IPS-20b (cell line): ENCODE measurements around the gene SMYD1.

Experiments
- H3K27ac ChIP-seq: one replicate; pipeline ENCODE4 v1.5.1; 2013; ENCODE audit warnings: low read length
- H3K27me3 ChIP-seq: 2 replicates; pipeline ENCODE4 v1.6.1; 2013; ENCODE audit warnings: mild to moderate bottlenecking, low read length, inconsistent platforms; ENCODE audit not compliant: insufficient read depth
- H3K36me3 ChIP-seq: 2 replicates; pipeline ENCODE4 v1.6.1; 2013; ENCODE audit warnings: low read depth, mild to moderate bottlenecking, inconsistent platforms, low read length, moderate library complexity; ENCODE audit not compliant: insufficient read depth
- H3K4me1 ChIP-seq: 2 replicates; pipeline ENCODE4 v1.6.1; 2013; ENCODE audit warnings: mild to moderate bottlenecking, control low read depth, inconsistent platforms, low read length, moderate library complexity; ENCODE audit not compliant: insufficient read depth
- H3K4me3 ChIP-seq: 2 replicates; pipeline ENCODE4 v1.5.1; 2013; ENCODE audit warnings: mild to moderate bottlenecking, low read length, inconsistent platforms
- H3K9ac ChIP-seq: 2 replicates; pipeline ENCODE4 v1.6.1; 2013; ENCODE audit warnings: low read depth, mild to moderate bottlenecking, inconsistent platforms, low read length, moderate library complexity
- H3K9me3 ChIP-seq: 2 replicates; pipeline ENCODE4 v1.6.1; 2013; ENCODE audit warnings: mild to moderate bottlenecking, low read depth, low read length, inconsistent platforms; ENCODE audit not compliant: insufficient read depth

Gene SMYD1

DNA sequence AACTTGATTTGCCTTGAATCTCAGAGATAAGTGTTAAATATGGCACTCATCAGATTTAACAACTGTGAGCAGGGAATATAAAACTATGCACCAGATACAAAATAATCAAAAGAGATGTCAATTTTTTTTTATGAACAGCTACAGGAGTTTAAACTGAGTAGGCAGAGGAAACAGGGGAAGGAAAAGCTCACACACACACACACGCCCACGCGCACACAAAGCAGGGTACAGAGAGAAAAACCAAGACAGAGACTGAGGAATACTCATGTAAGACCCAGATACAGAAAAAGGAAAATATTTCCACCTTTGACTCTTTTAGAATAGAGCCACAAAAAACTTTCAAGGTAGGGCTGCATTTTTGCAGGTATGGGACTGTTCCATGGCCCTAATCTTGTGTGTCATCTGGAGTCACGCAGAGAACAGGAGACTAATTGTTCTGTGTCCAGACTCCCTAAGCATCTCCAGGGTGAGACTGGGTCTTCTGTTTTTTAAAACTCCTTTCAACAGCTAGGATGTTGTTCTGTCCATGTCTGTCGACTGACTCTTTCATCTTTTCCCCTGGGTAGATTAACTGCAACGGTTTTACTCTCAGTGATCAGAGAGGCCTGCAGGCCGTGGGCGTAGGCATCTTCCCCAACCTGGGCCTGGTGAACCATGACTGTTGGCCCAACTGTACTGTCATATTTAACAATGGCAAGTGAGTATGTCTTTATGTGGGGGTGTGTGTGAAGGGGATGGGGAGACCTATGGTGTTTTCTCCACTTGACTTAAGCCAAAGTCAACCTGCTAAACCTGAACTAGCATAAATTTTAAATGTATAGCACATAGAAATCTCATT, 23.0 kb downstream of the SMYD1 start:
- Histone ChIP-seq H3K4me3 (no peak overlapping the region), H3K9me3 (no peaks in the 10 kb centered on the region), H3K36me3 (no peaks in the 10 kb centered on the region), H3K4me1 (no peaks in the 10 kb centered on the region), H3K27me3 (no peaks in the 10 kb centered on the region), H3K27ac (no peak overlapping the region), H3K9ac (no peak overlapping the region)

DNA sequence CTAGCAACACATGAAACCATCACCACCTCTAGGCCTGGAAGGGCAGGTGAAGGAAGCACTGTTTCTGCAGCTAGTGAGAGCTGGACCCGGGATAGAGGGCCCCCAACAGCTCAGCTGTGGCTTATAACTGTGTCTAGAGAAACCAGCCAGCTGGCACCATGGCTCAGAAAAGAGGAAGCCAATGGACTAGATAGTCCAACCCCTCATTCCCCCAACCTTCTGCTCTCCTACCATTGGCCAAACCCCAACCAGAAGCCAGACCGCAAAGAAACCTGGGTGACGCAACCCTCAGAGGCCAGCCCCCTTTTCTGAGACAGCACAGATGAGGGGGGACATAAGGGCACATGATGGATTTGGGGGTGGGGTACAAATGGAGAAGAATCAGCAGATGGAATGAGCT, 24.3 kb downstream of the SMYD1 start:
- H3K27ac ChIP-seq: no peak overlapping the region
- H3K4me1 ChIP-seq: no peaks in the 10 kb centered on the region
- H3K27me3 ChIP-seq: no peaks in the 10 kb centered on the region
- no peak overlapping the region for H3K9ac ChIP-seq
- no peaks in the 10 kb centered on the region for H3K36me3 ChIP-seq
- no peaks in the 10 kb centered on the region for H3K9me3 ChIP-seq
- H3K4me3 ChIP-seq: no peak overlapping the region

DNA sequence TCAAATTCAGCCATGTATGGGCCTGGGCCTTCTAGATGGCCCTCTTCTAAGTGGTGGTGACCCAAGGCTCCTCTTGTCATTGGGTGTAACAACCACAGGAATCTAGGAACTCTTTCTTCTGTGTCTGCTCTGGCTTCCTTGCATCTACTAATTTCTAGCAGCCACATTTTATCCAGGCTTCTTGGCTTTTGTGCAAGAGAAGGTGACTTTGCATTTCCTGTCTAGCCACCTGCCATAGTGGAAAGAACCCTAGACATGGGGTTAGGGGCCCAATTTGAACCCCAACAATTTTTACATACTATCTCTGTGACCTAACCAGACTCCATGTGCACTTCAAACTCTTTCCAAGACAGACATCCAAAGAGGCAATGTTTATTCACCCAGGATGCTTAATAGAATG, 25.1 kb downstream of the SMYD1 start:
- no peaks in the 10 kb centered on the region for H3K27me3 ChIP-seq
- H3K9me3 ChIP-seq: no peaks in the 10 kb centered on the region
- H3K4me3 ChIP-seq: no peak overlapping the region
- H3K4me1 ChIP-seq: no peaks in the 10 kb centered on the region
- H3K36me3 ChIP-seq: no peaks in the 10 kb centered on the region
- no peak overlapping the region for H3K9ac ChIP-seq
- no peak overlapping the region for H3K27ac ChIP-seq

DNA sequence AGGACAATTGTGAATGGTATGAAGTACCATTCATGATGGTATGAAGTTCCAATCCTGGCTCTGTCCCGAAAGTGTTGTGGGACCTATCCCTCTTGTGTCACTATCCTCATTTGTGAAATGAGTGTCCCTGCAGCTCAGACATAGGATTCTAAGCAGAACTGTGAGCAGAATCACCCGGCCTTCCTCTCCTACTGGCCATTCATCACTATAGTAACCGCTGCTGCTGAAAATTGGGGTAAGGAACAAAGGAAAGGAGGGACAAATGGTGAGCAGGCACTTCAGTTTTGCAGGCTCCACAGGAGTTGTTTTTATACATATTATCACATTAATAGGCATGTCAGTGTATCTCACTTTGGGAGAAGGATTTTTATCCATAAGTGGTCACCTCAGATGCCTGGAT, 27.4 kb downstream of the SMYD1 start:
- Histone ChIP-seq H3K9ac (no peak overlapping the region), H3K4me1 (peaks cover under 1% of the 10 kb centered on the region; the same call in 1 of the 2 replicates), H3K27me3 (no peaks in the 10 kb centered on the region), H3K9me3 (no peaks in the 10 kb centered on the region), H3K27ac (no peak overlapping the region), H3K36me3 (no peaks in the 10 kb centered on the region), H3K4me3 (no peak overlapping the region)

DNA sequence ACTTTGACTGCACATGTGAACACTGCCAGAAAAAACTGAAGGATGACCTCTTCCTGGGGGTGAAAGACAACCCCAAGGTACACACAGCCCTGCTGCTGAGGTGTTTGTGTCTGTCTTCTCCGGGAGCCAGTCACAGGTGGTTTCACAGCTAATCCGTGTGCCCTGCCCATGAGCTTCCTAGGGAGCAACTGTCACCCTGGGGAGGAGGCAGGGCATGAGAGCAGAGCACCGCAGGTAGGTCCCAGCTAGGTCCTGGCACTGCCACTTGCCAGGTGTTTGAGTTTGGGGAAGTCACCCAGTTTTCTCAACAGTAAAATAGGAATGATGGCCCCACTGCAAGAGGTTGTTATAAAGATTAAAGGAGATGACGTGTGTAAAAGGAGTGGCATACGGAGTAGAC, 29.1 kb downstream of the SMYD1 start:
- no peak overlapping the region for H3K27ac ChIP-seq
- H3K4me3 ChIP-seq: no peak overlapping the region
- H3K4me1 ChIP-seq: peaks cover 5% of the 10 kb centered on the region; the same call in 1 of the 2 replicates
- H3K9ac ChIP-seq: no peak overlapping the region
- H3K27me3 ChIP-seq: no peaks in the 10 kb centered on the region
- H3K9me3 ChIP-seq: no peaks in the 10 kb centered on the region
- no peaks in the 10 kb centered on the region for H3K36me3 ChIP-seq

DNA sequence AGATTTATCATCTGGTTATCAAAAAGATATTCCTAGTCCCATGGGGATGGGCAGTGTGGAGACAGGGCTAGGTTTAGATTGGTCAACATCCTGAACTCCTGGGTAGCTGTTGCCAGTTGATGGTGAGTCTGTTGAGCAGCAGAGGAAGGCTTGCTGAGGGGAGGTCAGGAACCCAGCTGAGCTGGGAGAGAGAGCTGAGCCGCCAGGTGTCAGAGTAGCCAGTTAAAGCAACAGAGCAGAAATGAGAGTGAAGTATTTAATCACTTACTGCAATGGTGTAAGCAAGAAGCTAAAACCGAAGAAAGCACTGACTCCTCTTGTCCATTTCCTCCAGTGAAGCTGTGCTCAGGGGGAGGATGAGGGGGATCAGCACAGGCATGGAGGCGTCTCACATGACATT, 29.6 kb downstream of the SMYD1 start:
- Histone ChIP-seq H3K9ac (no peak overlapping the region), H3K4me1 (peaks cover 5% of the 10 kb centered on the region; the same call in 1 of the 2 replicates), H3K36me3 (no peaks in the 10 kb centered on the region), H3K27ac (no peak overlapping the region), H3K9me3 (no peaks in the 10 kb centered on the region), H3K4me3 (no peak overlapping the region), H3K27me3 (no peaks in the 10 kb centered on the region)

DNA sequence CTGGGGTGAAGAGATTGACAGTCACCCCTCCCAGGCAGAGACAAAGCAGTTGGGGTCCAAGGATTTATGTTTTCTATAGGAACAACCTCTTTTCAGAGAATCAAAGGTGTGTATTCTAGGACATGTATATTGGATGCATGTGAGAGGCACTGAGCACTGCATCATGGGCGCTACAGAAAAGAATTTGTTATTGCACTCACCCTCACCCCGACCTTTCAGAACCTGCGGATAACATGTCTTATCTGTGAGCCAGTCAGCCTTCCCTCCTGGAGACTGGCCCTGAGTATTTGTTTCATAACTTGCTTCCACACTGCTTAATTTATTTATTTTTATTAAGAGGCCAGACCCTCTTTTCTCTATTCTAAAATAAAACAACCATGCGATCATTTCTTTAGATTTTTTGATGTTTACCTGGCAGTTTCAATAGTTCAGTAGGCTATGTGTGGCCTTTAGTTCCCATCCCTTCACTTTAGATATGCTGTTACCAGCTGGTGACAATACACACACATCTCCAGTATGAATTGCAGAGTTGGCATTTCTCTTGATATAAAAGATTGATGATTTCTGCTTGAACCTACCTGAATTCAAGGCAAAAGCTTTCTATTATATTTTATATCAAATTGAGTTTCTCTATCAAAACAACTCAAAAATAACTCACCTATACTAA, 30.4 kb downstream of the SMYD1 start:
- no peak overlapping the region for H3K4me3 ChIP-seq
- peaks cover 5% of the 10 kb centered on the region; the same call in 1 of the 2 replicates for H3K4me1 ChIP-seq
- H3K36me3 ChIP-seq: no peaks in the 10 kb centered on the region
- H3K9ac ChIP-seq: no peak overlapping the region
- H3K9me3 ChIP-seq: no peaks in the 10 kb centered on the region
- no peak overlapping the region for H3K27ac ChIP-seq
- no peaks in the 10 kb centered on the region for H3K27me3 ChIP-seq

DNA sequence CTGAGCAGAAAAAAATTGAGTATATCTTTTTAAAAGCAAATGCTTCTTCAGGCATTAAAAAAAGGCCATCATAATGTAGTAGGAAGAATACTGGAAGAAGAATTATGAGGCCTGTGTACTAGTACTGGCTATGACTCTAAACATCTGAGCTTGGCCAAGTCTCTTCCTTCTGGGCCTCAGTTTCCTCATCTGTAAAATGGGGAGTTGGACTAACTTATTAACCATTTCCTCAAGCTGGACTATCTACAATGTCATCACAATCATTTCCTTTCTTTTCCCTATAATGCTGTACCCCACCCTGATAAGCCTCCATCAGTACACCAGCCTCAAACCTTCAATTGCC, 30.9 kb downstream of the SMYD1 start:
- Histone ChIP-seq H3K9ac (no peak overlapping the region), H3K4me3 (no peak overlapping the region), H3K36me3 (no peaks in the 10 kb centered on the region), H3K4me1 (peaks cover 5% of the 10 kb centered on the region; the same call in 1 of the 2 replicates), H3K9me3 (no peaks in the 10 kb centered on the region), H3K27ac (no peak overlapping the region), H3K27me3 (no peaks in the 10 kb centered on the region)

DNA sequence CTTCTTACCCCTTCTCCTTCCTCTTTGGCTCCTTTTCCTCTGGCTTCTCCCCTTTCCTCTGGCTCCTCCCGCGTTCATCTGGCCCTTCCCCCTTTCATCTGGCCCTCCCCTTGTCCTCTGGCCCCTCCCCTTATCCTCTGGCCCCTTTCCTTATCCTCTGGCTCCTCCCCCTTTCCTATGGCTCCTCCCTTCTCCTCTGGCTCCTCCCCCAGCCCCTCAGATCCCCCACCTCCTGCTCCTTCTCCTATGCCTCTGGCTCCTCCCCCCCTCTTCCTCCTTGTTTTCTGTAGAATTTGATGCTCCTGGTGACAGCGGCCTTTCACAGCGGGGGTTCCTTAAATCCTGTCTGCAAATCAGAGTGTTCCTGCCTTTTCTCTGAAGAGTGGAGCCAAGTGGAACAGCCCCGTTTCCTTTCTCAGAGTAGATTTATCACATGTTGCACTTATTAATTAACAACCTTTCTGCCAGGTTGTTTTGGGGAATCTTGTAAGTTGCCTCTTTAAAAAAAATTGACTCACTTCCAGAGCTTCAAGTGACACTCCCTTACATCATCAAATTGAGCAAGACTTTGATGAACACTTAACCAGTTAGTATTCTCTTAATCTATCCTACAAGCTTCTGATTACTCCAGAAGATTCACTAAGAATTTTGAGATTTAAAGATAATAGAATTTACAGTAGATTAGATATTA, 32.3 kb downstream of the SMYD1 start:
- Histone ChIP-seq H3K27ac (no peak overlapping the region), H3K9ac (no peak overlapping the region), H3K4me3 (no peak overlapping the region), H3K36me3 (no peaks in the 10 kb centered on the region), H3K4me1 (peaks cover 5% of the 10 kb centered on the region; the same call in 1 of the 2 replicates), H3K27me3 (no peaks in the 10 kb centered on the region), H3K9me3 (no peaks in the 10 kb centered on the region)

DNA sequence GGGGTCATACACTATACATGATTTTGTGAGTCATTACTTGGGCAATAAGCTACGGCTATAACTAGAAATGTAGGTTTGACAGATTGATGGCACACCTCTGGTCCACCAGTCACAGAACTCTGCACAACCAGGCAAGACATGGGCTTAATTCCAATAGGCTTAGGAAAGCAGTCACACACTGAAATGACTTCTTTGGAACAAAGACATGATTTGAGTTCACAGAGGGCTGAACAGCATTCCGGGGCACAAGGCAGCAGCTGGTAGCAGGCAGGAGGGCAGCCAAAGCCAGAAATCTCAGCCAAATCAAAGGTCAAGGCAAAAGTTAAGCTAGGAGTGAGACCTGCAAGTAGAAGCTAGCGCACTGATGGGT, 32.8 kb downstream of the SMYD1 start:
- no peak overlapping the region for H3K4me3 ChIP-seq
- H3K36me3 ChIP-seq: no peaks in the 10 kb centered on the region
- peaks cover 5% of the 10 kb centered on the region; the same call in 1 of the 2 replicates for H3K4me1 ChIP-seq
- no peaks in the 10 kb centered on the region for H3K27me3 ChIP-seq
- H3K9ac ChIP-seq: no peak overlapping the region
- no peaks in the 10 kb centered on the region for H3K9me3 ChIP-seq
- no peak overlapping the region for H3K27ac ChIP-seq

DNA sequence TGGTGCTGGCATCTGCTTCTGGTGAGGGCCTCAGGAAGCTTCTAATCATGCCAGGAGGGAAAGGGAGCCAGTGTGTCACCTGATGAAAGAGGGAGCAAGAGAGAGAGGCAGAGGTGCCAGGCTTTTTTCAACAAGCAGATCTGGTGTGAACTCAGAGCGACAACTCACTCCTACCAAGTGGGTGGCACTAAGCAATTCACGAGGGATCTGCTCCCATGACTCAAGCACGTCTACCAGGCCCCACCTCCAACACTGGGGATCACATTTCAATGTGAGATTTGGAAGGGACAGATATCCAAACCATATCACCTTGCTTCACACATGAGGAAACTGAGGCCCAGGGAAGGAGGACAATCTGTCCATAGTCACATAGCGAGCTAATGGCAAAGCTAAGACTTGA, 41.2 kb downstream of the SMYD1 start:
- Histone ChIP-seq H3K36me3 (no peaks in the 10 kb centered on the region), H3K27ac (no peak overlapping the region), H3K9me3 (no peaks in the 10 kb centered on the region), H3K27me3 (no peaks in the 10 kb centered on the region), H3K4me3 (no peak overlapping the region), H3K4me1 (no peaks in the 10 kb centered on the region), H3K9ac (no peak overlapping the region)

DNA sequence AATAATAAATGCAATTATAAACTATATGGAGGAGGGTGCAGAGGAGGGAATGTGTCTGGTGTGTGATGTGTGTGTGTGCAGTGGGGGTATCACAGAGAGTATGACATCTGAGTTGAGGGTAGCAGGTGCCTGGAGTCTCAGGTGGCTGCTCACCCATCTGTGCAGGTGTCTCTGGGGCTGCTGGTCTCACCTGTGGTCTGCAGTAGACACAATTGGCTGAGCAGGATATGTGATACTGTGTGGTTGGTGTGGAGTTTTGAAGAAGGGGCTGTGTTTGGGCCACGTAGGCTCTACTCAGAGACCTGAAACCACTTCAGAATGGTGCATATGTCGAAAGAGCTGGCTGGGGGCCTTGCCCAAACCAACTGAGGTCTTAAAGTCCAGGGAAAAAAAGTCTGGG, 43.2 kb downstream of the SMYD1 start:
- no peak overlapping the region for H3K27ac ChIP-seq
- H3K4me1 ChIP-seq: no peaks in the 10 kb centered on the region
- no peak overlapping the region for H3K9ac ChIP-seq
- no peaks in the 10 kb centered on the region for H3K27me3 ChIP-seq
- H3K9me3 ChIP-seq: no peaks in the 10 kb centered on the region
- no peaks in the 10 kb centered on the region for H3K36me3 ChIP-seq
- H3K4me3 ChIP-seq: no peak overlapping the region
